NCI-H187 treated with DMSO at 0.1 percent for 48 hours (cell line): ENCODE data around the gene TSACC.
A peak's percentile ranks its signal among the peaks of the same experiment; 100 is the strongest.

Source experiments
- DNase-seq: peaks from one replicate; lab custom pipeline; 2025; lab: John Stamatoyannopoulos, UW

TSACC gene

GRCh38 chr1:156376146-156376545, 37.8 kb downstream of the TSACC start:
- no peak for DNase-seq

GRCh38 chr1:156376958-156377919, 38.9 kb downstream of the TSACC start:
- DNase-seq = no peak

- no peak for DNase-seq
Measured at GRCh38 chr1:156378557-156378956, 40.2 kb downstream of the TSACC start.

GRCh38 chr1:156379420-156380165, 41.3 kb downstream of the TSACC start:
- no peak for DNase-seq

- no peak for DNase-seq
Measured at GRCh38 chr1:156382561-156382960, 44.2 kb downstream of the TSACC start.

GRCh38 chr1:156383023-156383422, 44.7 kb downstream of the TSACC start:
- peak; percentile 36 for DNase-seq

GRCh38 chr1:156384007-156384406, 45.7 kb downstream of the TSACC start:
- DNase-seq = no peak

- DNase-seq = no peak
Measured at GRCh38 chr1:156384658-156385057, 46.3 kb downstream of the TSACC start.

- peak; percentile 72 for DNase-seq
Measured at GRCh38 chr1:156385534-156386031, 47.3 kb downstream of the TSACC start.

GRCh38 chr1:156386134-156386901, 48.0 kb downstream of the TSACC start:
- no peak for DNase-seq

GRCh38 chr1:156386949-156387869, 48.9 kb downstream of the TSACC start:
- no peak for DNase-seq

- DNase-seq = no peak
Measured at GRCh38 chr1:156387870-156388173, 49.5 kb downstream of the TSACC start.

GRCh38 chr1:156388174-156389137, 50.1 kb downstream of the TSACC start:
- no peak for DNase-seq

- no peak for DNase-seq
Measured at GRCh38 chr1:156389311-156389710, 51.0 kb downstream of the TSACC start.

GRCh38 chr1:156390469-156391365, 52.4 kb downstream of the TSACC start:
- DNase-seq = no peak

GRCh38 chr1:156391366-156391677, 53.0 kb downstream of the TSACC start:
- no peak for DNase-seq

- no peak for DNase-seq
Measured at GRCh38 chr1:156391701-156392100, 53.4 kb downstream of the TSACC start.

GRCh38 chr1:156392452-156392853, 54.1 kb downstream of the TSACC start:
- DNase-seq = no peak

- DNase-seq = no peak
Measured at GRCh38 chr1:156393095-156393494, 54.8 kb downstream of the TSACC start.
